Lung (tissue), 12 donors: ENCODE results near the gene COL9A3. TPM values are rescaled to one million over a fixed set of nuclear protein-coding genes. Genes with fewer than 3 reads are reported as not detected.

Source experiments
- ATAC-seq: fragments of 200-7000 bp; cut with Tn5 transposase; one replicate; pipeline ENCODE4 v1.9.1; 2020; ENCODE audit warnings: moderate number of reproducible peaks; ENCODE audit not compliant: insufficient read depth, low FRiP score
- DNase-seq, 3 donors: peaks; one replicate each; pipeline ENCODE4 v3.0.0-alpha.2; 2013 to 2017
- H3K27ac ChIP-seq, 2 donors: one replicate each; pipeline ENCODE4 v1.5.1; 2013; ENCODE audit warnings: mild to moderate bottlenecking in 2 of 2, moderate library complexity in 2 of 2, control low read depth in 1 of 2, inconsistent platforms in 1 of 2, low read depth in 1 of 2, low read length in 1 of 2
- H3K27me3 ChIP-seq, 3 donors: one replicate each; pipeline ENCODE4 v1.5.1; 2013; ENCODE audit warnings: low read length in 2 of 3; ENCODE audit not compliant: control insufficient read depth in 3 of 3, insufficient read depth in 3 of 3
- H3K36me3 ChIP-seq, 4 donors: one replicate each; pipeline ENCODE4 v1.5.1; 2013; ENCODE audit warnings: low read length in 4 of 4, mild to moderate bottlenecking in 1 of 4, moderate library complexity in 1 of 4; ENCODE audit not compliant: control insufficient read depth in 4 of 4, insufficient read depth in 4 of 4
- H3K4me1 ChIP-seq, 5 donors: one replicate each; pipeline ENCODE4 v1.5.1; 2013; ENCODE audit warnings: low read length in 5 of 5, mild to moderate bottlenecking in 2 of 5, moderate library complexity in 1 of 5; ENCODE audit not compliant: control insufficient read depth in 5 of 5, insufficient read depth in 5 of 5
- H3K4me3 ChIP-seq: one replicate; pipeline ENCODE4 v1.5.1; 2013; ENCODE audit warnings: mild to moderate bottlenecking, control low read depth, moderate library complexity
- H3K9ac ChIP-seq, 2 donors: one replicate each; pipeline ENCODE4 v1.5.1; 2013; ENCODE audit warnings: low read length in 2 of 2, control low read depth in 1 of 2; ENCODE audit not compliant: insufficient read depth in 1 of 2
- H3K9me3 ChIP-seq, 4 donors: one replicate each; pipeline ENCODE4 v1.5.1; 2013; ENCODE audit warnings: low read length in 3 of 4, mild to moderate bottlenecking in 1 of 4, moderate library complexity in 1 of 4; ENCODE audit not compliant: control insufficient read depth in 4 of 4, insufficient read depth in 3 of 4
- WGBS, 2 donors: extraction: QIAGEN DNeasy Blood & Tissue Kit; methylation state at CpG; one replicate each; pipeline ENCODE4 v1.1.7; 2013; 5-methylcytosine and 5-hydroxymethylcytosine counted together
- polyA plus RNA-seq, 2 donors: library from polyadenylated mRNA; stranded (reverse); fragments of 200-250 nt; gene quantifications; one replicate each; pipeline ENCODE4 v1.2.1, GENCODE V29; 2013
- total RNA-seq, 2 donors: library from RNA; depleted of rRNA in 1 of 2; stranded (reverse); fragments of >200 nt in 1 of 2; gene quantifications; one replicate each; pipeline ENCODE4 v1.2.1, GENCODE V29; 2014 to 2021
- TF ChIP-seq, protein P1 (sequence below): IDR thresholded peaks from 2 replicates; pipeline ENCODE4 v1.5.1; 2012; ENCODE audit warnings: mild to moderate bottlenecking; ENCODE audit errors: control extremely low read depth, extremely low read depth
- donor health status: control.
- donor health status: control.
- donor health status: Bipolar disorder and iron deficiency.
- donor health status: healthy.
- donor health status: DM: yes; HTN: yes; CAD: no.

COL9A3 gene
- total and polyA plus RNA-seq, 4 donors: 0.55 to 26.1 (median 4.0) TPM

DNA sequence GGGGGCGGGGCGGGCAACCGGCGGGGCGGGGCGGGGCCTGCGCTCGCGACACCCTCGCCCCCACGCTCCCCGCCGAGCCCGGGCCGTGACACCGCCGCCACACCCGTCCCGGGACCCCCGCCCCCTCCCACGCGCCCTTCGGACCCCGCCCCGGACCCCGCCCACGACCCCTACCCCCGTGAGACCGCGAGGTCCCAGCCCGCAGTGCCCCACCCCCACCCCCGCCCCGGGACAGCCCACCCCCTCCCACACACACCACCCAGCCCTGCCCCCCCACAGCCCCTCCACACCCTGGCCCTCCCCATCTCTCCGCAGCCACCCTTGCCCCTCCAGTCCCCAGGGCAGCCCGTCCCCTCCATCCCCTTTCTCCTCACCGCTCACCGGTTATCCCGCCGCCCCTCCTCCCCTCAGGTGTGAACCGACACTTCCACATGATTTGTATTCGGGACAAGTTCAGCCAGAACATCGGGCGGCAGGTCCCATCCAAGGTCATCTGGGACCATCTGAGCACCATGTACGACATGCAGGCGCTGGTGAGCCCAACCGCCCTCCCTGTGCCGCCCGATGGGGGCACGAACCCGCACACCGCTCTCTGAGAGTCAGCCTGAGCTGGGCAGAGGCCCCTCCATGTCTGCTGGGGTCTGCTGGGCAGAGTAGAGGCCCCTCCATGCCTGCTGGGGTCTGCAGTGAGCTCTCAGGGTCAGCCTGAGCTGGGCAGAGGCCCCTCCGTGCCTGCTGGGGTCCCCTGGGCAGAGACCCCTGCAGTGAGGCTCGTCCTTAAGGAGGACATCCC is 20.0 kb upstream of the COL9A3 start:
- TF ChIP-seq, protein P1, sequence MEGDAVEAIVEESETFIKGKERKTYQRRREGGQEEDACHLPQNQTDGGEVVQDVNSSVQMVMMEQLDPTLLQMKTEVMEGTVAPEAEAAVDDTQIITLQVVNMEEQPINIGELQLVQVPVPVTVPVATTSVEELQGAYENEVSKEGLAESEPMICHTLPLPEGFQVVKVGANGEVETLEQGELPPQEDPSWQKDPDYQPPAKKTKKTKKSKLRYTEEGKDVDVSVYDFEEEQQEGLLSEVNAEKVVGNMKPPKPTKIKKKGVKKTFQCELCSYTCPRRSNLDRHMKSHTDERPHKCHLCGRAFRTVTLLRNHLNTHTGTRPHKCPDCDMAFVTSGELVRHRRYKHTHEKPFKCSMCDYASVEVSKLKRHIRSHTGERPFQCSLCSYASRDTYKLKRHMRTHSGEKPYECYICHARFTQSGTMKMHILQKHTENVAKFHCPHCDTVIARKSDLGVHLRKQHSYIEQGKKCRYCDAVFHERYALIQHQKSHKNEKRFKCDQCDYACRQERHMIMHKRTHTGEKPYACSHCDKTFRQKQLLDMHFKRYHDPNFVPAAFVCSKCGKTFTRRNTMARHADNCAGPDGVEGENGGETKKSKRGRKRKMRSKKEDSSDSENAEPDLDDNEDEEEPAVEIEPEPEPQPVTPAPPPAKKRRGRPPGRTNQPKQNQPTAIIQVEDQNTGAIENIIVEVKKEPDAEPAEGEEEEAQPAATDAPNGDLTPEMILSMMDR: no peak
- Histone ChIP-seq H3K36me3 (peaks cover 0 to 23% (median 12%) of the 10 kb centered on the region in 4 donors), H3K27ac (peak overlapping the region in 1 of 2 donors; percentile 80), H3K27me3 (no peaks in the 10 kb centered on the region), H3K4me1 (peaks cover 0 to 32% (median 8%) of the 10 kb centered on the region in 5 donors), H3K9ac (peak overlapping the region; percentile 63 to 67), H3K9me3 (no peaks in the 10 kb centered on the region), H3K4me3 (peak overlapping the region; percentile 61)
- no peak for ATAC-seq
- DNase-seq: no peak
- WGBS, 2 donors: 21 to 59% methylated on average over 18 to 48 of the region's 53 CpGs

DNA sequence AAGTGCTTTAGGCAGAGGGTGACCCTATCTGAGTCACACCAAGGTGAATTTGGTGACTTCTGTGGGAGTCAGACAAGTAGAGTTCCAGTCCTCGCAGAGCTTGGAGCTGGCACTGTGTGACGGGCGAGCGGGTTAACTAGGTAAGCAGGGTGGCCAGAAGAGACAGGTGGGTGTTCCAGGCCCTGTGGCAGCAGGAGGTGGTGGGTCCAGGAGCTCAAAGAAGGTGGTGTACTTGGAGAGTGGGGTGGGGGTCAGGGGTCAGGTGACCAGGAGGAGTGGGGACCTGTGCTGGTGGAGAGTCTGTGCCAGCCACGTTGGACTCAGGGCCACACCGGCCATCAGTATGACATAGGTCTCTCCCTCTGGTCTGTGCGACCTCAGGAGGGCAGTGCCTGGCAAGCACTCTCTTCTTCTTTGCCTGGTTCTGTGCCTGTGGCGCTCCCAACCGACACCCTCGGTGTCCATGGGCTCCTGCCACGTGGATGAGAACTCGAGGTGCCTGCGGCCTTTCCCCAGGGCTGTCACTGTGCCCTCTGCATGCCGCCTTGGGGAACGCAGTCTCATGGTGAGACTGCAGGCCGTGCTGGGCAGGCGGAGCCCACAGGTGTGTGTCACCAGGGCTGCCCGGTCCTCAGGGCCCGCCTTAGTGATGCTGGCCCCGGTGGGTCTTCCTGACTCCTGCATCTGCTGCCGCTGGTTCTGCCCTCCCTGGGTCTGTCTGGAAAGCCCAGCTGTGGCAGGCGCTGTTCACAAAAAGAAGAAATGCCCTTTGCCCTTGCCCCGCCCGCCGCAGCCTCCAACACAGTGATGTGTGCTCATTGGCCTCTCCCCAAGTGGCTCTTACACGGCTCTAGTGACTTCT is 18.9 kb upstream of the COL9A3 start:
- ATAC-seq (no peak), DNase-seq (no peak)
- Histone ChIP-seq H3K27ac (no peak overlapping the region), H3K27me3 (no peaks in the 10 kb centered on the region), H3K4me1 (peaks cover 0 to 32% (median 8%) of the 10 kb centered on the region in 5 donors), H3K36me3 (peaks cover 0 to 23% (median 12%) of the 10 kb centered on the region in 4 donors), H3K9ac (no peak overlapping the region), H3K4me3 (no peak overlapping the region), H3K9me3 (no peaks in the 10 kb centered on the region)
- TF ChIP-seq, protein P1: no peak
- WGBS, 2 donors: 89 to 91% methylated on average over 26 of the region's 26 CpGs

DNA sequence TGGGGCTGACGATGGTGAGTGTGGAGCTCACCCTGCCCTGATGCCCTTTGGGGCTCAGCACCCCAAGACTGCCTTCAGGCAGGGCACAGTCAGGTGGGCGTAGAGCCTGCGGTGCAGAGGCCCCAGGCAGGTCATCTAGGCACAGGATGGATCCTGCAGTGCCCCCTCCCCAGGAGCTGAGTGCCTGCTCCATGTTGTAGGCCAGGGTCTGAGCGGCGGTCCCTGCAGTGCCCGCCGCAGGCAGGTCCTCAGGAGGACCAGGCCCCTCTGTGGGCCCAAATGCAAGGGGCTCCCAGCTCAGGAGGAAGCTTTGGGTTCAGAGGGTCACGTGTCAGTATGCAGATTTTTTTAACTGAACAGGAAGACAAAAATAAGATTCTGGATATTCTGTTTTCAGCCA is 17.8 kb upstream of the COL9A3 start:
- H3K4me3 ChIP-seq: no peak overlapping the region
- DNase-seq (no peak), ATAC-seq (no peak)
- H3K9ac ChIP-seq: no peak overlapping the region
- peaks cover 0 to 23% (median 12%) of the 10 kb centered on the region in 4 donors for H3K36me3 ChIP-seq
- H3K27ac ChIP-seq: no peak overlapping the region
- 90% methylated on average over 8 of the region's 8 CpGs for WGBS, 2 donors
- peaks cover 0 to 26% (median 4%) of the 10 kb centered on the region in 5 donors for H3K4me1 ChIP-seq
- TF ChIP-seq, protein P1: no peak
- H3K27me3 ChIP-seq: no peaks in the 10 kb centered on the region
- no peaks in the 10 kb centered on the region for H3K9me3 ChIP-seq
